ENCODE measurements around the gene SLC24A3.

SLC24A3 gene

GRCh38 chr20:19520261-19520660 lies 307.8 kb downstream of the SLC24A3 start:
- TF ChIP-seq FOXA1 (IDR thresholded peaks at IDR 0.05) (no peak), ZNF384 (IDR thresholded peaks at IDR 0.05) (no peak)
- no peak for DNase-seq (ENCODE audit: extremely low spot score)
- CTCF ChIA-PET, result no interaction called here
- POLR2A ChIA-PET, result no interaction called here

GRCh38 chr20:19522071-19522801 lies 309.8 kb downstream of the SLC24A3 start:
- no peak for TF ChIP-seq ARNT (IDR thresholded peaks at IDR 0.05)
- no peak for TF ChIP-seq PKNOX1 (IDR thresholded peaks at IDR 0.05)
- TF ChIP-seq ZNF384 (IDR thresholded peaks at IDR 0.05), result no peak
- no peak for TF ChIP-seq FOXA1 (IDR thresholded peaks at IDR 0.05)
- TF ChIP-seq HDGF (IDR thresholded peaks at IDR 0.05; ENCODE audit: borderline replicate concordance), result no peak
- no peak for TF ChIP-seq LEF1 (IDR thresholded peaks at IDR 0.05; ENCODE audit: borderline replicate concordance)
- ChIA-PET CTCF (no interaction called here), POLR2A (no interaction called here)
- DNase-seq (ENCODE audit: extremely low spot score), result no peak

- CTCF ChIA-PET, result no interaction called here
- DNase-seq (ENCODE audit: extremely low spot score), result no peak
- POLR2A ChIA-PET, result no interaction called here
- TF ChIP-seq SP1 (IDR thresholded peaks at IDR 0.05) (no peak), LEF1 (IDR thresholded peaks at IDR 0.05; ENCODE audit: borderline replicate concordance) (no peak), ARNT (IDR thresholded peaks at IDR 0.05) (no peak), ELF4 (IDR thresholded peaks at IDR 0.05) (no peak), ZNF384 (IDR thresholded peaks at IDR 0.05) (no peak), FOXK2 (IDR thresholded peaks at IDR 0.05) (no peak), L3MBTL2 (conservative IDR thresholded peaks at IDR 0.05) (no peak), NFRKB (IDR thresholded peaks at IDR 0.05) (no peak), PKNOX1 (IDR thresholded peaks at IDR 0.05) (no peak), BHLHE40 (IDR thresholded peaks at IDR 0.05; ENCODE audit: borderline replicate concordance) (no peak), TARDBP (IDR thresholded peaks at IDR 0.05) (no peak), HDGF (IDR thresholded peaks at IDR 0.05; ENCODE audit: borderline replicate concordance) (no peak), SUZ12 (IDR thresholded peaks at IDR 0.05) (no peak), CTBP1 (IDR thresholded peaks at IDR 0.05; ENCODE audit: borderline replicate concordance) (no peak)
These were observed 310.6 kb downstream of the SLC24A3 start for GRCh38 chr20:19522836-19523590.

- POLR2A ChIA-PET, result no interaction called here
- DNase-seq (ENCODE audit: extremely low spot score), result no peak
- TF ChIP-seq SP1 (IDR thresholded peaks at IDR 0.05) (no peak), ZNF384 (IDR thresholded peaks at IDR 0.05) (no peak), HDGF (IDR thresholded peaks at IDR 0.05; ENCODE audit: borderline replicate concordance) (no peak), FOXM1 (IDR thresholded peaks at IDR 0.05; ENCODE audit: borderline replicate concordance) (no peak), L3MBTL2 (conservative IDR thresholded peaks at IDR 0.05) (no peak), PKNOX1 (IDR thresholded peaks at IDR 0.05) (no peak), SUZ12 (IDR thresholded peaks at IDR 0.05) (no peak), FOXA1 (IDR thresholded peaks at IDR 0.05) (no peak), TARDBP (IDR thresholded peaks at IDR 0.05) (no peak), ELF4 (IDR thresholded peaks at IDR 0.05) (no peak), LEF1 (IDR thresholded peaks at IDR 0.05; ENCODE audit: borderline replicate concordance) (no peak), FOXK2 (IDR thresholded peaks at IDR 0.05) (no peak), BHLHE40 (IDR thresholded peaks at IDR 0.05; ENCODE audit: borderline replicate concordance) (no peak), ARNT (IDR thresholded peaks at IDR 0.05) (no peak)
- CTCF ChIA-PET, result no interaction called here
These were observed 312.2 kb downstream of the SLC24A3 start for GRCh38 chr20:19524691-19525090.

GRCh38 chr20:19527509-19527908 lies 315.1 kb downstream of the SLC24A3 start:
- no peak for DNase-seq (ENCODE audit: extremely low spot score)
- POLR2A ChIA-PET, result no interaction called here
- TF ChIP-seq L3MBTL2 (conservative IDR thresholded peaks at IDR 0.05), result no peak
- TF ChIP-seq BHLHE40 (IDR thresholded peaks at IDR 0.05; ENCODE audit: borderline replicate concordance), result no peak
- no peak for TF ChIP-seq TARDBP (IDR thresholded peaks at IDR 0.05)
- CTCF ChIA-PET, result no interaction called here

GRCh38 chr20:19528286-19529030 lies 316.0 kb downstream of the SLC24A3 start:
- ChIA-PET CTCF (no interaction called here), POLR2A (no interaction called here)
- TF ChIP-seq TARDBP (IDR thresholded peaks at IDR 0.05), result no peak
- TF ChIP-seq FOXA1 (IDR thresholded peaks at IDR 0.05), result no peak
- no peak for TF ChIP-seq ELF4 (IDR thresholded peaks at IDR 0.05)
- TF ChIP-seq SUZ12 (IDR thresholded peaks at IDR 0.05), result no peak
- no peak for TF ChIP-seq ZNF384 (IDR thresholded peaks at IDR 0.05)
- no peak for TF ChIP-seq HDGF (IDR thresholded peaks at IDR 0.05; ENCODE audit: borderline replicate concordance)
- no peak for TF ChIP-seq NFRKB (IDR thresholded peaks at IDR 0.05)
- TF ChIP-seq FOXM1 (IDR thresholded peaks at IDR 0.05; ENCODE audit: borderline replicate concordance), result no peak
- no peak for TF ChIP-seq CTBP1 (IDR thresholded peaks at IDR 0.05; ENCODE audit: borderline replicate concordance)
- TF ChIP-seq PKNOX1 (IDR thresholded peaks at IDR 0.05), result no peak
- TF ChIP-seq LEF1 (IDR thresholded peaks at IDR 0.05; ENCODE audit: borderline replicate concordance), result no peak
- TF ChIP-seq FOXK2 (IDR thresholded peaks at IDR 0.05), result no peak
- no peak for DNase-seq (ENCODE audit: extremely low spot score)
